Transverse colon (tissue), 4 donors: ENCODE results near the gene PLIN3. TPM values are rescaled to one million over a fixed set of nuclear protein-coding genes. Genes with fewer than 3 reads are reported as not detected.
A peak's percentile ranks its signal among the peaks of the same experiment; 100 is the strongest.
"Not testable (repeated sequence)": the region's sequence is repeated elsewhere in the genome, so short reads cannot be mapped to it uniquely, and the experiment has no call there.

Source experiments
- DNase-seq: peaks from one replicate; pipeline ENCODE4 v3.0.0-alpha.2; 2019
- H3K27ac ChIP-seq, 4 donors: fragments of 200-600 bp; sonication (generic); 2 replicates each; pipeline ENCODE4 v1.5.1; 2016 to 2018; ENCODE audit warnings: inconsistent platforms in 4 of 4
- H3K27me3 ChIP-seq: fragments of 200-600 bp; sonication (generic); 2 replicates; pipeline ENCODE4 v1.5.1; 2017; ENCODE audit warnings: inconsistent platforms
- H3K36me3 ChIP-seq, 4 donors: fragments of 200-600 bp; sonication (generic); 2 replicates each; pipeline ENCODE4 v1.5.1; 2017 to 2019; ENCODE audit warnings: inconsistent platforms in 4 of 4
- H3K4me1 ChIP-seq, 4 donors: fragments of 200-600 bp; sonication (generic); 2 replicates each; pipeline ENCODE4 v1.5.1; 2017 to 2020; ENCODE audit warnings: inconsistent platforms in 4 of 4
- H3K4me3 ChIP-seq, 4 donors: fragments of 200-600 bp; sonication (generic); 1 replicate in 1 of 4; 2 replicates in 3 of 4; pipeline versions ENCODE4 v1.5.1 to v1.6.1; 2017 to 2019; ENCODE audit warnings: inconsistent platforms in 4 of 4
- H3K9me3 ChIP-seq, 2 donors: fragments of 200-600 bp; sonication (generic); 2 replicates each; pipeline ENCODE4 v1.5.1; 2017 to 2019; ENCODE audit warnings: inconsistent platforms in 2 of 2
- EP300 ChIP-seq: sonication (generic); formaldehyde crosslinking; IDR thresholded peaks from one replicate; pipeline ENCODE4 v1.6.1; 2017; ENCODE audit warnings: antibody characterized with exemption, low read depth
- POLR2A ChIP-seq: fragments of 450-650 bp; IDR thresholded peaks from one replicate; pipeline ENCODE4 v1.6.1; 2016; ENCODE audit warnings: antibody characterized with exemption, mild to moderate bottlenecking, moderate library complexity
- POLR2AphosphoS5 ChIP-seq, 3 donors: sonication (generic); formaldehyde crosslinking; IDR thresholded peaks; one replicate each; pipeline ENCODE4 v1.6.1; 2016; ENCODE audit warnings: antibody characterized with exemption in 3 of 3
- WGBS, 2 donors: methylation state at CpG; one replicate each; pipeline ENCODE4 v1.1.5; 2018; ENCODE audit warnings: low coverage in 1 of 2; 5-methylcytosine and 5-hydroxymethylcytosine counted together
- in situ Hi-C, 4 donors: fragments of 200-750 bp; cut with MboI; loops; one replicate each; pipeline versions ENCODE4 v1.15.0 to v1.15.1; 2017; ENCODE audit warnings: low sequenced_read_pairs in 3 of 4, low pct_ligation_motif_present in 1 of 4, low pct_unique_long_range_greater_than_20kb in 1 of 4
- intact Hi-C: fragments of 100-400 bp; cut with DNase I; formaldehyde crosslinking; loops from one replicate; pipeline ENCODE4 v1.15.1; 2023; ENCODE audit warnings: low total_unique reads
- total RNA-seq, 4 donors: library from RNA; depleted of rRNA; stranded (reverse); fragments of >200 nt; gene quantifications; one replicate each; pipeline ENCODE4 v1.1.0, GENCODE V29; 2016
- TF ChIP-seq, protein P1 (sequence below), 5 experiments: fragments of 200-600 bp in 3 of 5; fragments of 450-650 bp in 2 of 5; sonication (generic) in 3 of 5; IDR thresholded peaks; 1 replicate in 2 of 5; 2 replicates in 3 of 5; pipeline ENCODE4 v1.5.1; 2016 to 2017; ENCODE audit warnings: antibody characterized with exemption in 5 of 5, inconsistent platforms in 3 of 5, mild to moderate bottlenecking in 2 of 5, moderate library complexity in 1 of 5

Gene PLIN3
- total RNA-seq, 4 donors from 2014 or later, result 27.5 to 85.5 (median 77.1) TPM

GRCh38 chr19:4844348-4845179 lies 22.9 kb downstream of the PLIN3 start:
- Histone ChIP-seq H3K36me3 (peaks cover 0 to 18% (median 5%) of the 10 kb centered on the region in 4 donors), H3K4me1 (peaks cover 0 to 7% (median 6%) of the 10 kb centered on the region in 4 donors), H3K27ac (peak overlapping the region; percentile 37 to 53 (median 45)), H3K27me3 (no peaks in the 10 kb centered on the region), H3K9me3 (no peaks in the 10 kb centered on the region), H3K4me3 (no peak overlapping the region)
- TF ChIP-seq EP300 (no peak), POLR2AphosphoS5 (IDR thresholded peaks at IDR 0.05) (peak in 2 of 3 donors; percentile 48 to 54)
- in situ Hi-C loops (loop anchor here in 1 of 4 donors (5.0 kb wide), 1 partner anchor 37 kb away; no protein-coding TSS in a partner anchor), intact Hi-C loops (no loop called here)
- no peak for DNase-seq
- 28 to 71% methylated on average over 2 to 10 of the region's 10 CpGs for WGBS, 2 donors

- DNase-seq, result no peak
- H3K4me3 ChIP-seq, result no peak overlapping the region
- no peak overlapping the region for H3K27ac ChIP-seq
- peaks cover 0 to 18% (median 5%) of the 10 kb centered on the region in 4 donors for H3K36me3 ChIP-seq
- no peaks in the 10 kb centered on the region for H3K9me3 ChIP-seq
- H3K27me3 ChIP-seq, result no peaks in the 10 kb centered on the region
- intact Hi-C loops (no loop called here), in situ Hi-C loops (no loop called here)
- 83 to 95% methylated on average over 5 to 6 of the region's 6 CpGs for WGBS, 2 donors
- peaks cover 0 to 7% (median 6%) of the 10 kb centered on the region in 4 donors for H3K4me1 ChIP-seq
- no peak for TF ChIP-seq POLR2A
- TF ChIP-seq, protein P1, sequence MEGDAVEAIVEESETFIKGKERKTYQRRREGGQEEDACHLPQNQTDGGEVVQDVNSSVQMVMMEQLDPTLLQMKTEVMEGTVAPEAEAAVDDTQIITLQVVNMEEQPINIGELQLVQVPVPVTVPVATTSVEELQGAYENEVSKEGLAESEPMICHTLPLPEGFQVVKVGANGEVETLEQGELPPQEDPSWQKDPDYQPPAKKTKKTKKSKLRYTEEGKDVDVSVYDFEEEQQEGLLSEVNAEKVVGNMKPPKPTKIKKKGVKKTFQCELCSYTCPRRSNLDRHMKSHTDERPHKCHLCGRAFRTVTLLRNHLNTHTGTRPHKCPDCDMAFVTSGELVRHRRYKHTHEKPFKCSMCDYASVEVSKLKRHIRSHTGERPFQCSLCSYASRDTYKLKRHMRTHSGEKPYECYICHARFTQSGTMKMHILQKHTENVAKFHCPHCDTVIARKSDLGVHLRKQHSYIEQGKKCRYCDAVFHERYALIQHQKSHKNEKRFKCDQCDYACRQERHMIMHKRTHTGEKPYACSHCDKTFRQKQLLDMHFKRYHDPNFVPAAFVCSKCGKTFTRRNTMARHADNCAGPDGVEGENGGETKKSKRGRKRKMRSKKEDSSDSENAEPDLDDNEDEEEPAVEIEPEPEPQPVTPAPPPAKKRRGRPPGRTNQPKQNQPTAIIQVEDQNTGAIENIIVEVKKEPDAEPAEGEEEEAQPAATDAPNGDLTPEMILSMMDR (IDR thresholded peaks at IDR 0.05), result no peak
- no peak for TF ChIP-seq EP300
- no peak for TF ChIP-seq POLR2AphosphoS5 (IDR thresholded peaks at IDR 0.05)
Observed at GRCh38 chr19:4843647-4843965, 23.9 kb downstream of the PLIN3 start.

- intact Hi-C loops, result no loop called here
- DNase-seq, result no peak
- no peaks in the 10 kb centered on the region for H3K27me3 ChIP-seq
- no peak overlapping the region for H3K27ac ChIP-seq
- 95 to 100% methylated on average over 4 to 17 of the region's 17 CpGs for WGBS, 2 donors
- peaks cover 0 to 10% (median 3%) of the 10 kb centered on the region in 4 donors for H3K4me1 ChIP-seq
- in situ Hi-C loops, result no loop called here
- no peaks in the 10 kb centered on the region for H3K9me3 ChIP-seq
- no peak overlapping the region for H3K4me3 ChIP-seq
- TF ChIP-seq, protein P1 (IDR thresholded peaks at IDR 0.05), result no peak
- TF ChIP-seq POLR2AphosphoS5 (IDR thresholded peaks at IDR 0.05) (no peak), EP300 (no peak), POLR2A (no peak)
- H3K36me3 ChIP-seq, result peaks cover 0 to 8% (median under 1%) of the 10 kb centered on the region in 4 donors
Observed at GRCh38 chr19:4839192-4839591, 28.3 kb downstream of the PLIN3 start.

GRCh38 chr19:4832776-4833175 lies 34.7 kb downstream of the PLIN3 start:
- H3K9me3 ChIP-seq, result no peaks in the 10 kb centered on the region
- intact Hi-C loops, result no loop called here
- WGBS, 2 donors, result 82 to 83% methylated on average over 4 to 5 of the region's 5 CpGs
- H3K4me3 ChIP-seq, result no peak overlapping the region
- peaks cover 15 to 46% (median 27%) of the 10 kb centered on the region in 4 donors for H3K4me1 ChIP-seq
- H3K27me3 ChIP-seq, result no peaks in the 10 kb centered on the region
- no peak for DNase-seq
- in situ Hi-C loops, result no loop called here
- H3K36me3 ChIP-seq, result no peaks in the 10 kb centered on the region
- TF ChIP-seq POLR2AphosphoS5 (IDR thresholded peaks at IDR 0.05) (no peak), EP300 (no peak), POLR2A (no peak)
- TF ChIP-seq, protein P1 (IDR thresholded peaks at IDR 0.05), result no peak
- no peak overlapping the region for H3K27ac ChIP-seq

DNA sequence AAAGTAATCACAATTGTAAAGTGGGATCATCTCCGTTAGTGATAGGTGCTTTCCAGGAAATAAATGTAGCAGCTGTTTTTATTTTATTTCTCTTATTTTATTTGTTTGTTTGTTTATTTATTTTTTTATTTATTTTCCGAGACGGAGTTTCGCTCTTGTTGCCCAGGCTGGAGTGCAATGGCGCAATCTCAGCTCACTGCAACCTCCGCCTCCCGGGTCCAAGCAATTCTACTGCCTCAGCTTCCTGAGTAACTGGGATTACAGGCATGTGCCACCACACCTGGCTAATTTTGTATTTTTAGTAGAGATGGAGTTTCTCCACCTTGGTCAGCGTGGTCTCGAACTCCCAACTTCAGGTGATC lies 35.5 kb downstream of the PLIN3 start:
- intact Hi-C loops, H3K9me3 ChIP-seq, H3K27me3 ChIP-seq, H3K36me3 ChIP-seq, in situ Hi-C loops, DNase-seq: not testable (repeated sequence)
- peak overlapping the region; percentile 86 to 95 (median 93) for H3K27ac ChIP-seq
- H3K4me3 ChIP-seq, result peak overlapping the region; percentile 75 to 97 (median 85)
- WGBS, 2 donors, result 28 to 61% methylated on average over 3 to 9 of the region's 9 CpGs
- peaks cover 15 to 49% (median 27%) of the 10 kb centered on the region in 4 donors for H3K4me1 ChIP-seq
